H1 (cell line): ENCODE data around the gene MAPKAP1. TPM values are rescaled to one million over a fixed set of nuclear protein-coding genes. Genes with fewer than 3 reads are reported as not detected.

Experiments
- CTCF ChIA-PET: fragments of 300-600 bp; sonication (Branson Sonifier 250); formaldehyde crosslinking; loops from one replicate; lab custom pipeline; 2021; ENCODE audit not compliant: partially characterized antibody; lab: Charles Lee
- POLR2A ChIA-PET: fragments of 300-600 bp; sonication (Branson Sonifier 250); formaldehyde crosslinking; loops from one replicate; lab custom pipeline; 2021; ENCODE audit warnings: inconsistent platforms; ENCODE audit not compliant: partially characterized antibody; lab: Charles Lee
- DNase-seq, 2 experiments: peaks; one replicate each; pipeline versions ENCODE4 v3.0.0 to v3.0.0-alpha.2; 2010 to 2022; ENCODE audit warnings: low spot score in 2 of 2, low read depth in 1 of 2, mixed read lengths in 1 of 2
- FAIRE-seq: peaks from 2 replicates; lab custom pipeline; 2011; peaks lifted over from hg19 to GRCh38; lab: Jason Lieb, UNC
- H2AFZ ChIP-seq: 2 replicates; pipeline ENCODE4 v1.8.1; 2012; ENCODE audit warnings: low read length, inconsistent platforms
- H2AK5ac ChIP-seq: 2 replicates; pipeline ENCODE4 v1.6.1; 2013; ENCODE audit warnings: low read depth, low read length
- H2BK120ac ChIP-seq: replicated peaks from 2 replicates; pipeline ENCODE3; 2013; ENCODE audit warnings: low read depth, low read length, inconsistent platforms
- H2BK12ac ChIP-seq: 2 replicates; pipeline ENCODE4 v1.6.1; 2013; ENCODE audit warnings: low read depth, low read length
- H2BK15ac ChIP-seq: 2 replicates; pipeline ENCODE4 v1.6.1; 2013; ENCODE audit warnings: low read length
- H2BK20ac ChIP-seq: 2 replicates; pipeline ENCODE4 v1.6.1; 2013; ENCODE audit warnings: low read length
- H2BK5ac ChIP-seq: 2 replicates; pipeline ENCODE4 v1.6.1; 2013; ENCODE audit warnings: low read depth, low read length
- H3K14ac ChIP-seq: 2 replicates; pipeline ENCODE4 v1.6.1; 2013; ENCODE audit warnings: inconsistent platforms; ENCODE audit not compliant: insufficient read length
- H3K18ac ChIP-seq: 2 replicates; pipeline ENCODE4 v1.6.1; 2013; ENCODE audit warnings: low read length; ENCODE audit errors: extremely low read depth
- H3K23ac ChIP-seq: 2 replicates; pipeline ENCODE4 v1.6.1; 2013; ENCODE audit warnings: inconsistent platforms; ENCODE audit not compliant: insufficient read length
- H3K23me2 ChIP-seq: 2 replicates; pipeline ENCODE4 v1.6.1; 2013; ENCODE audit warnings: low read depth, low read length
- H3K27ac ChIP-seq: 2 replicates; pipeline ENCODE4 v1.6.1; 2011; ENCODE audit warnings: low read depth, low read length, inconsistent platforms
- H3K27me3 ChIP-seq, 4 experiments: replicated peaks in 1 of 4; 1 replicate in 1 of 4; 2 replicates in 3 of 4; pipeline versions ENCODE4 v1.6.1 to v1.8.1; 2011 to 2013; ENCODE audit warnings: low read length in 3 of 4, mild to moderate bottlenecking in 3 of 4, inconsistent platforms in 2 of 4, mixed read lengths in 2 of 4, moderate library complexity in 1 of 4; ENCODE audit not compliant: control insufficient read depth in 3 of 4, insufficient read depth in 3 of 4; ENCODE audit errors: extremely low read depth in 1 of 4
- H3K36me3 ChIP-seq, 4 experiments: 2 replicates each; pipeline versions ENCODE4 v1.6.1 to v1.8.1; 2011 to 2013; ENCODE audit warnings: mild to moderate bottlenecking in 4 of 4, low read length in 3 of 4, moderate library complexity in 2 of 4, control low read depth in 1 of 4, inconsistent platforms in 1 of 4; ENCODE audit not compliant: insufficient read depth in 4 of 4, control insufficient read depth in 2 of 4
- H3K4ac ChIP-seq: replicated peaks from 2 replicates; pipeline ENCODE3; 2013; ENCODE audit warnings: low read length, low read depth, mixed read lengths, inconsistent platforms; ENCODE audit not compliant: insufficient read length
- H3K4me1 ChIP-seq, 4 experiments: replicated peaks in 1 of 4; 1 replicate in 1 of 4; 2 replicates in 3 of 4; pipeline versions ENCODE4 v1.6.1 to v1.8.1; 2011 to 2013; ENCODE audit warnings: low read length in 3 of 4, inconsistent platforms in 2 of 4, mixed read lengths in 1 of 4; ENCODE audit not compliant: insufficient read depth in 4 of 4, control insufficient read depth in 3 of 4
- H3K4me2 ChIP-seq, 2 experiments: 2 replicates each; pipeline versions ENCODE4 v1.6.1 to v1.8.1; 2011 to 2013; ENCODE audit warnings: low read depth in 2 of 2, low read length in 2 of 2, control low read depth in 1 of 2, inconsistent platforms in 1 of 2, mild to moderate bottlenecking in 1 of 2; ENCODE audit not compliant: insufficient read depth in 1 of 2
- H3K4me3 ChIP-seq, 4 experiments: fragments of 200-600, 300-600 bp in 1 of 4; sonication (generic), shearing (Covaris generic), sonication (Bioruptor Twin) in 1 of 4; 2 replicates each; pipeline versions ENCODE4 v1.5.1 to v1.8.1; 2011 to 2016; ENCODE audit warnings: low read length in 4 of 4, low read depth in 3 of 4, control low read depth in 2 of 4, inconsistent platforms in 2 of 4, mild to moderate bottlenecking in 2 of 4, mixed read lengths in 1 of 4, moderate library complexity in 1 of 4; ENCODE audit not compliant: insufficient read depth in 2 of 4; ENCODE audit errors: extremely low read depth in 1 of 4
- H3K56ac ChIP-seq: replicated peaks from 2 replicates; pipeline ENCODE3; 2013; ENCODE audit warnings: low read depth, mild to moderate bottlenecking, mixed read lengths, low read length, inconsistent platforms; ENCODE audit not compliant: insufficient read length
- H3K79me1 ChIP-seq: 2 replicates; pipeline ENCODE4 v1.6.1; 2013; ENCODE audit warnings: low read depth, low read length, control low read depth
- H3K79me2 ChIP-seq, 2 experiments: 2 replicates each; pipeline versions ENCODE4 v1.6.1 to v1.8.1; 2012 to 2013; ENCODE audit warnings: low read length in 2 of 2, mild to moderate bottlenecking in 2 of 2, inconsistent platforms in 1 of 2; ENCODE audit not compliant: insufficient read depth in 2 of 2, control insufficient read depth in 1 of 2
- H3K9ac ChIP-seq, 4 experiments: replicated peaks in 1 of 4; 1 replicate in 1 of 4; 2 replicates in 3 of 4; pipeline versions ENCODE4 v1.6.1 to v1.8.1; 2011 to 2013; ENCODE audit warnings: low read depth in 3 of 4, low read length in 3 of 4, control low read depth in 2 of 4, mild to moderate bottlenecking in 2 of 4, moderate library complexity in 2 of 4, inconsistent platforms in 1 of 4; ENCODE audit errors: extremely low read depth in 1 of 4
- H3K9me3 ChIP-seq, 2 experiments: 2 replicates each; pipeline versions ENCODE4 v1.6.1 to v1.8.1; 2012 to 2013; ENCODE audit warnings: mild to moderate bottlenecking in 2 of 2, moderate library complexity in 2 of 2, control low read depth in 1 of 2, inconsistent platforms in 1 of 2, low read depth in 1 of 2, low read length in 1 of 2, mixed read lengths in 1 of 2; ENCODE audit not compliant: insufficient read depth in 2 of 2
- H4K20me1 ChIP-seq, 2 experiments: replicated peaks in 1 of 2; 2 replicates each; pipeline versions ENCODE3 to v1.8.1; 2011 to 2013; ENCODE audit warnings: inconsistent platforms in 2 of 2, low read length in 2 of 2, mild to moderate bottlenecking in 1 of 2; ENCODE audit not compliant: insufficient read depth in 2 of 2, control insufficient read depth in 1 of 2
- H4K5ac ChIP-seq: 2 replicates; pipeline ENCODE4 v1.6.1; 2013; ENCODE audit warnings: low read length, low read depth, mixed read lengths, inconsistent platforms; ENCODE audit not compliant: insufficient read length
- H4K8ac ChIP-seq: 2 replicates; pipeline ENCODE4 v1.8.0; 2013; ENCODE audit warnings: mild to moderate bottlenecking, moderate library complexity, low read length, inconsistent platforms; ENCODE audit not compliant: insufficient read depth; ENCODE audit errors: extremely low read depth
- H4K91ac ChIP-seq: replicated peaks from 2 replicates; pipeline ENCODE3; 2013; ENCODE audit warnings: low read length, mixed read lengths, inconsistent platforms; ENCODE audit not compliant: insufficient read length
- ASH2L ChIP-seq: fragments of 200-600, 300-600 bp; sonication (generic); IDR thresholded peaks from one replicate; pipeline ENCODE4 v1.7.1; 2017; ENCODE audit warnings: low read length
- ATF2 ChIP-seq: IDR thresholded peaks from 2 replicates; pipeline ENCODE4 v1.6.1; 2012; ENCODE audit warnings: low read length, inconsistent platforms
- BACH1 ChIP-seq: IDR thresholded peaks from 2 replicates; pipeline ENCODE4 v1.6.1; 2012; ENCODE audit warnings: low read length, improper control_type of control experiment
- CBX8 ChIP-seq: fragments of 300-800, 300-1000 bp; sonication (generic); IDR thresholded peaks from 2 replicates; pipeline ENCODE4 v1.7.1; 2016; ENCODE audit warnings: low read depth, low read length, borderline replicate concordance
- CTBP2 ChIP-seq: IDR thresholded peaks from 2 replicates; pipeline ENCODE4 v1.7.0; 2011; ENCODE audit warnings: borderline replicate concordance, mild to moderate bottlenecking, moderate library complexity, mixed read lengths, low read length; ENCODE audit not compliant: insufficient read depth, insufficient read length
- FOSL1 ChIP-seq: IDR thresholded peaks from 2 replicates; pipeline ENCODE4 v1.6.1; 2011; ENCODE audit warnings: mild to moderate bottlenecking, low read depth, low read length, moderate library complexity; ENCODE audit not compliant: insufficient read depth
- JUN ChIP-seq: IDR thresholded peaks from 2 replicates; pipeline ENCODE4 v1.6.1; 2011; ENCODE audit warnings: low read depth, mild to moderate bottlenecking, improper control_type of control experiment, low read length
- JUND ChIP-seq: IDR thresholded peaks from 2 replicates; pipeline ENCODE4 v1.6.1; 2011; ENCODE audit warnings: mild to moderate bottlenecking, improper control_type of control experiment, low read length
- KDM4A ChIP-seq: IDR thresholded peaks from one replicate; pipeline ENCODE4 v1.7.1; 2012; ENCODE audit warnings: low read depth, mild to moderate bottlenecking, moderate library complexity, low read length, inconsistent platforms; ENCODE audit not compliant: severe bottlenecking
- POLR2A ChIP-seq, 2 experiments: IDR thresholded peaks; 1 replicate in 1 of 2; 2 replicates in 1 of 2; pipeline ENCODE4 v1.6.1; 2011; ENCODE audit warnings: low read depth in 2 of 2, low read length in 2 of 2, mild to moderate bottlenecking in 2 of 2; ENCODE audit errors: control extremely low read depth in 1 of 2
- TAF1 ChIP-seq: IDR thresholded peaks from 2 replicates; pipeline ENCODE4 v1.6.1; 2011; ENCODE audit warnings: mild to moderate bottlenecking, low read depth, low read length
- ZNF274 ChIP-seq: IDR thresholded peaks from 2 replicates; pipeline ENCODE4 v1.7.0; 2012; ENCODE audit warnings: low read length, borderline replicate concordance; ENCODE audit errors: extremely low read depth
- WGBS, 2 experiments: shearing (Covaris generic) in 1 of 2; methylation state at CpG; one replicate each; pipeline versions ENCODE4 v1.1.6 to v1.1.7; 2013 to 2015; ENCODE audit warnings: low lambda C conversion rate in 2 of 2, mixed read lengths in 2 of 2, inconsistent platforms in 1 of 2, low coverage in 1 of 2, missing lambda C conversion rate in 1 of 2; ENCODE audit not compliant: insufficient replicate concordance in 2 of 2, insufficient coverage in 1 of 2, insufficient read length in 1 of 2; ENCODE audit errors: extremely low coverage in 1 of 2, missing lambda C conversion rate in 1 of 2; 5-methylcytosine and 5-hydroxymethylcytosine counted together
- polyA plus RNA-seq, 7 experiments: library from polyadenylated mRNA; depleted of rRNA in 3 of 7; stranded (reverse) in 5 of 7; unstranded in 2 of 7; fragments of >200 nt in 5 of 7; fragments of 200-250 nt in 2 of 7; gene quantifications; 1 replicate in 5 of 7; 2 replicates in 1 of 7; 4 replicates in 1 of 7; pipeline versions ENCODE4 v1.2.1 to v1.2.3, GENCODE V29; 2011 to 2013; ENCODE audit warnings: missing spikeins in 2 of 7, mixed read lengths in 2 of 7
- total RNA-seq: library from RNA; stranded (reverse); fragmentation: NEBNext Ultra II Directional; extraction: Animal tissue kit (Norgen Biotek cat#: 25700); gene quantifications from 2 replicates; pipeline ENCODE4 v1.2.1, GENCODE V29; 2021
- TF ChIP-seq, protein P1 (sequence below): IDR thresholded peaks from 2 replicates; pipeline ENCODE4 v1.6.1; 2011; ENCODE audit warnings: low read depth, mild to moderate bottlenecking, low read length; ENCODE audit not compliant: insufficient read depth

MAPKAP1 gene
- total and polyA plus RNA-seq, 2 of the 8 experiments (the other 6 are each of a cell fraction or from before 2014, with no cell fraction given), result 79.2 to 140 TPM

DNA sequence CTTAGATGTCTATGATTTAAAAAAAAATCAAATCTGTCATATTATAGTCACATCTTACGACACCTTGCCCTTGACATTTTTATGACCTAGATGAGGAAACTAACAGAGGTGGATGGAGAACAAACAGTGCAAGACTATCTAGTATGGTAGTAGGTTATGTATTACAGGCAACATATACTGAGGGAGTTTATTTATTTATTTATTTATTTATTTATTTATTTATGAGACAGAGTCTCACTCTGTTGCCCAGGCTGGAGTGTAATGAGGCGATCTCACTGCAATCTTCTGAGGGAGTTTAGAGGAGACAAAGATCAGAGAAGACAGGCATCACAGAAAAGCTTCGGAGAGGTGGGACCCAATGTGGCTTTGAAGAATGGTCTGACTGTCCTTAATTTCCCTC, 35.6 kb upstream of the MAPKAP1 start:
- H2BK20ac ChIP-seq, result no peak overlapping the region
- H2AFZ ChIP-seq, result no peak overlapping the region
- no peaks in the 10 kb centered on the region for H4K20me1 ChIP-seq
- no peaks in the 10 kb centered on the region for H3K36me3 ChIP-seq
- H3K27me3 ChIP-seq, result no peaks in the 10 kb centered on the region
- no peak overlapping the region for H3K23ac ChIP-seq
- peaks cover 7% of the 10 kb centered on the region for H3K23me2 ChIP-seq
- no peak overlapping the region for H2BK120ac ChIP-seq
- no peak overlapping the region for H4K5ac ChIP-seq
- no peak overlapping the region for H3K4ac ChIP-seq
- POLR2A ChIA-PET, result interaction anchor here (1.2 kb wide), 1 partner anchor 9 kb away, joined by 4 read pairs; no protein-coding TSS in a partner anchor
- no peak overlapping the region for H2AK5ac ChIP-seq
- no peaks in the 10 kb centered on the region for H3K79me1 ChIP-seq
- no peak overlapping the region for H3K27ac ChIP-seq
- H3K4me3 ChIP-seq, result no peak overlapping the region
- no peak overlapping the region for H3K56ac ChIP-seq
- no peak overlapping the region for H3K14ac ChIP-seq
- DNase-seq (no peak), FAIRE-seq (no peak)
- H3K9ac ChIP-seq, result no peak overlapping the region
- peaks cover 3 to 6% (median 4%) of the 10 kb centered on the region in 4 experiments; a peak in 4 of 7 replicates for H3K4me1 ChIP-seq
- WGBS, 2 experiments, result 94% methylated on average over 3 of the region's 3 CpGs; no CpG with 5 or more reads in 1 of the 2 experiments
- H4K91ac ChIP-seq, result no peak overlapping the region
- no peak overlapping the region for H2BK12ac ChIP-seq
- H3K9me3 ChIP-seq, result no peaks in the 10 kb centered on the region
- H3K4me2 ChIP-seq, result no peak overlapping the region
- H4K8ac ChIP-seq, result no peak overlapping the region
- H2BK5ac ChIP-seq, result no peak overlapping the region
- CTCF ChIA-PET, result no interaction called here
- H2BK15ac ChIP-seq, result no peak overlapping the region
- no peaks in the 10 kb centered on the region for H3K79me2 ChIP-seq
- no peak overlapping the region for H3K18ac ChIP-seq
- TF ChIP-seq JUN, result no peak
- no peak for TF ChIP-seq CBX8
- TF ChIP-seq CTBP2, result no peak
- no peak for TF ChIP-seq ZNF274
- no peak for TF ChIP-seq JUND
- TF ChIP-seq, protein P1, sequence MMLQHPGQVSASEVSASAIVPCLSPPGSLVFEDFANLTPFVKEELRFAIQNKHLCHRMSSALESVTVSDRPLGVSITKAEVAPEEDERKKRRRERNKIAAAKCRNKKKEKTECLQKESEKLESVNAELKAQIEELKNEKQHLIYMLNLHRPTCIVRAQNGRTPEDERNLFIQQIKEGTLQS, result no peak
- TF ChIP-seq TAF1, result no peak
- no peak for TF ChIP-seq ASH2L
- no peak for TF ChIP-seq BACH1
- no peak for TF ChIP-seq FOSL1
- no peak for TF ChIP-seq KDM4A
- TF ChIP-seq POLR2A (IDR thresholded peaks at IDR 0.05; ENCODE audit: control extremely low read depth in 1 of 2, low read depth in 2 of 2, low read length in 2 of 2), result no peak
- TF ChIP-seq ATF2, result no peak
